Measurements from ENCODE around the gene LYZL6.

LYZL6 gene

GRCh38 chr17:35943537-35943936 lies at the start of gene LYZL6:
Gene LYZL6, minus strand, starts transcription at chr17:35943713. Its CDS starts 4,357 bp downstream, at chr17:35939356.
- DNase-seq, result no peak

- no peak for DNase-seq
Observed at GRCh38 chr17:35991075-35991474, 47.6 kb upstream of the LYZL6 start.

- no peak for DNase-seq
Observed at GRCh38 chr17:35988164-35988563, 44.7 kb upstream of the LYZL6 start.

- DNase-seq, result no peak
Observed at GRCh38 chr17:35986643-35987042, 43.1 kb upstream of the LYZL6 start, which contains the start of gene CCL14. Gene CCL14, minus strand, starts transcription at chr17:35986729. Its CDS starts 80 bp downstream, at chr17:35986649.

- no peak for DNase-seq
Observed at GRCh38 chr17:35984140-35984539, 40.6 kb upstream of the LYZL6 start.

GRCh38 chr17:35982409-35983191 lies 39.1 kb upstream of the LYZL6 start:
- DNase-seq, result no peak

GRCh38 chr17:35981908-35982330 lies 38.4 kb upstream of the LYZL6 start:
- no peak for DNase-seq

GRCh38 chr17:35981246-35981645 lies 37.7 kb upstream of the LYZL6 start, which contains the start of gene CCL16:
Gene CCL16, minus strand, starts transcription at chr17:35981497. Its CDS starts 77 bp downstream, at chr17:35981420.
- DNase-seq, result no peak

GRCh38 chr17:35978346-35978745 lies 34.8 kb upstream of the LYZL6 start:
- DNase-seq, result no peak

- no peak for DNase-seq
Observed at GRCh38 chr17:35977509-35977908, 34.0 kb upstream of the LYZL6 start.

GRCh38 chr17:35973333-35974260 lies 30.1 kb upstream of the LYZL6 start:
- no peak for DNase-seq

GRCh38 chr17:35972945-35973332 lies 29.4 kb upstream of the LYZL6 start:
- DNase-seq, result no peak

- DNase-seq, result no peak
Observed at GRCh38 chr17:35972535-35972934, 29.0 kb upstream of the LYZL6 start.

- DNase-seq, result no peak
Observed at GRCh38 chr17:35972066-35972465, 28.6 kb upstream of the LYZL6 start.

- DNase-seq, result no peak
Observed at GRCh38 chr17:35969558-35970380, 26.3 kb upstream of the LYZL6 start.

GRCh38 chr17:35968520-35969054 lies 25.1 kb upstream of the LYZL6 start:
- DNase-seq, result no peak

GRCh38 chr17:35965272-35965671 lies 21.8 kb upstream of the LYZL6 start:
- DNase-seq, result no peak

- DNase-seq, result no peak
Observed at GRCh38 chr17:35963663-35964062, 20.1 kb upstream of the LYZL6 start.

- no peak for DNase-seq
Observed at GRCh38 chr17:35953720-35954119, 10.2 kb upstream of the LYZL6 start.

GRCh38 chr17:35949401-35949800 lies 5.9 kb upstream of the LYZL6 start:
- no peak for DNase-seq

GRCh38 chr17:35948092-35948491 lies 4.6 kb upstream of the LYZL6 start:
- no peak for DNase-seq

- DNase-seq, result no peak
Observed at GRCh38 chr17:35947156-35947585, 3.7 kb upstream of the LYZL6 start.
